Measurements from ENCODE around the gene ERCC6L2. TPM values are rescaled to one million over a fixed set of nuclear protein-coding genes. Genes with fewer than 3 reads are reported as not detected.

ERCC6L2 gene
- total and polyA plus RNA-seq, 2 of the 4 experiments (the other 2 are of a cell fraction), result 13.0 to 67.6 TPM

- no peak overlapping the region for H2BK15ac ChIP-seq (ENCODE audit: low read depth, low read length)
- H3K36me3 ChIP-seq (ENCODE audit: control insufficient read depth, insufficient read depth, low read length), result peaks cover 8% of the 10 kb centered on the region; the same call in 1 of the 2 replicates
- CTCF ChIA-PET, result no interaction called here
- dilution Hi-C loops (cut with HindIII; ENCODE audit: low sequenced_read_pairs, unreplicated experiment) (no loop called here), intact Hi-C loops (cut with micrococcal nuclease) (no loop called here), in situ Hi-C loops (cut with MboI; ENCODE audit: low sequenced_read_pairs) (no loop called here)
- H3K18ac ChIP-seq (ENCODE audit: low read depth, low read length), result no peak overlapping the region
- no peak overlapping the region for H3K14ac ChIP-seq (replicated peaks; ENCODE audit: low read depth, low read length)
- no peak overlapping the region for H2BK120ac ChIP-seq (ENCODE audit: low read depth, low read length)
- DNase-seq, result no peak
- H4K8ac ChIP-seq (ENCODE audit: low read depth in 2 of 2, low read length in 2 of 2), result no peak overlapping the region
- no peak overlapping the region for H2BK20ac ChIP-seq (ENCODE audit: low read depth, low read length)
- H3K27ac ChIP-seq (ENCODE audit: insufficient read depth, low read length), result no peak overlapping the region
- peaks cover 4% of the 10 kb centered on the region for H3K4me1 ChIP-seq (ENCODE audit: control insufficient read depth, insufficient read depth, low read length)
- no peak overlapping the region for H2AK9ac ChIP-seq (replicated peaks; ENCODE audit: low read depth, low read length, poor library complexity)
- H3K9ac ChIP-seq (ENCODE audit: low read depth, low read length), result no peak overlapping the region
- no peaks in the 10 kb centered on the region for H4K20me1 ChIP-seq (ENCODE audit: insufficient read depth, low read length)
- no peak overlapping the region for H2AK5ac ChIP-seq (ENCODE audit: low read depth, low read length)
- BruUV-seq (replicated peaks), result no TSS peak
- H3K27me3 ChIP-seq (ENCODE audit: control insufficient read depth, insufficient read depth, low read length), result no peaks in the 10 kb centered on the region
- no peak overlapping the region for H3K56ac ChIP-seq (ENCODE audit: extremely low read depth, insufficient read depth, low read length)
- no peak overlapping the region for H2BK5ac ChIP-seq (ENCODE audit: low read depth, low read length, poor library complexity, severe bottlenecking)
- H3K4ac ChIP-seq (ENCODE audit: low read depth, low read length), result no peak overlapping the region
- H3K23ac ChIP-seq (ENCODE audit: low read depth, low read length), result no peak overlapping the region
- H2AFZ ChIP-seq (replicated peaks; ENCODE audit: low read length, poor library complexity), result no peak overlapping the region
- H3K9me3 ChIP-seq (ENCODE audit: control insufficient read depth, insufficient read depth, low read length), result no peaks in the 10 kb centered on the region
- no CpG with 5 or more reads among the region's 1 CpG for WGBS, 2 experiments (ENCODE audit: extremely low coverage in 2 of 2, insufficient read length in 1 of 2)
- no peak overlapping the region for H3K4me2 ChIP-seq (ENCODE audit: low read depth, low read length)
- POLR2A ChIA-PET (ENCODE audit: unreplicated experiment), result no interaction called here
- no peak overlapping the region for H3K4me3 ChIP-seq (ENCODE audit: insufficient read depth, low read depth, low read length)
- no peak for ATAC-seq (ENCODE audit: low read depth)
- no peaks in the 10 kb centered on the region; the same call in 1 of the 2 replicates for H3K9me1 ChIP-seq (ENCODE audit: insufficient read depth, low read length)
- TF ChIP-seq MXI1 (IDR thresholded peaks at IDR 0.05; ENCODE audit: borderline replicate concordance, low read depth, low read length) (no peak), SMC3 (IDR thresholded peaks at IDR 0.05; ENCODE audit: low read depth, low read length) (no peak), USF2 (IDR thresholded peaks at IDR 0.05; ENCODE audit: low read depth, low read length) (no peak), MAZ (IDR thresholded peaks at IDR 0.05; ENCODE audit: borderline replicate concordance, low read depth, low read length) (no peak), BHLHE40 (IDR thresholded peaks at IDR 0.05; ENCODE audit: low read depth, low read length) (no peak), CHD1 (IDR thresholded peaks at IDR 0.05; ENCODE audit: low read depth, low read length) (no peak), RAD21 (IDR thresholded peaks at IDR 0.05; ENCODE audit: low read length) (no peak), CEBPB (IDR thresholded peaks at IDR 0.05; ENCODE audit: low read depth, low read length) (no peak), FOS (IDR thresholded peaks at IDR 0.05; ENCODE audit: low read depth, low read length) (no peak), ELK1 (IDR thresholded peaks at IDR 0.05; ENCODE audit: borderline replicate concordance, low read depth, low read length) (no peak), POLR2A (IDR thresholded peaks at IDR 0.05; ENCODE audit: low read depth, low read length) (no peak), NFE2L2 (IDR thresholded peaks at IDR 0.05; ENCODE audit: low read depth, low read length) (no peak), RFX5 (IDR thresholded peaks at IDR 0.05; ENCODE audit: low read depth, low read length) (no peak), MAFK (IDR thresholded peaks at IDR 0.05; ENCODE audit: low read depth, low read length) (no peak), RCOR1 (IDR thresholded peaks at IDR 0.05; ENCODE audit: insufficient replicate concordance, low read length) (no peak)
- TF ChIP-seq, protein P1, sequence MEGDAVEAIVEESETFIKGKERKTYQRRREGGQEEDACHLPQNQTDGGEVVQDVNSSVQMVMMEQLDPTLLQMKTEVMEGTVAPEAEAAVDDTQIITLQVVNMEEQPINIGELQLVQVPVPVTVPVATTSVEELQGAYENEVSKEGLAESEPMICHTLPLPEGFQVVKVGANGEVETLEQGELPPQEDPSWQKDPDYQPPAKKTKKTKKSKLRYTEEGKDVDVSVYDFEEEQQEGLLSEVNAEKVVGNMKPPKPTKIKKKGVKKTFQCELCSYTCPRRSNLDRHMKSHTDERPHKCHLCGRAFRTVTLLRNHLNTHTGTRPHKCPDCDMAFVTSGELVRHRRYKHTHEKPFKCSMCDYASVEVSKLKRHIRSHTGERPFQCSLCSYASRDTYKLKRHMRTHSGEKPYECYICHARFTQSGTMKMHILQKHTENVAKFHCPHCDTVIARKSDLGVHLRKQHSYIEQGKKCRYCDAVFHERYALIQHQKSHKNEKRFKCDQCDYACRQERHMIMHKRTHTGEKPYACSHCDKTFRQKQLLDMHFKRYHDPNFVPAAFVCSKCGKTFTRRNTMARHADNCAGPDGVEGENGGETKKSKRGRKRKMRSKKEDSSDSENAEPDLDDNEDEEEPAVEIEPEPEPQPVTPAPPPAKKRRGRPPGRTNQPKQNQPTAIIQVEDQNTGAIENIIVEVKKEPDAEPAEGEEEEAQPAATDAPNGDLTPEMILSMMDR (conservative IDR thresholded peaks at IDR 0.05; ENCODE audit: low read depth, low read length), result no peak
- H3K79me1 ChIP-seq (ENCODE audit: low read depth in 1 of 2, low read length in 2 of 2), result no peaks in the 10 kb centered on the region
- H4K91ac ChIP-seq (ENCODE audit: insufficient read depth, low read depth, low read length), result no peak overlapping the region
- no peak overlapping the region for H4K5ac ChIP-seq (ENCODE audit: low read depth, low read length)
Observed at GRCh38 chr9:95977371-95977770, 101.9 kb downstream of the ERCC6L2 start.
